ENCODE results near the gene VSTM2L.

The VSTM2L gene

DNA sequence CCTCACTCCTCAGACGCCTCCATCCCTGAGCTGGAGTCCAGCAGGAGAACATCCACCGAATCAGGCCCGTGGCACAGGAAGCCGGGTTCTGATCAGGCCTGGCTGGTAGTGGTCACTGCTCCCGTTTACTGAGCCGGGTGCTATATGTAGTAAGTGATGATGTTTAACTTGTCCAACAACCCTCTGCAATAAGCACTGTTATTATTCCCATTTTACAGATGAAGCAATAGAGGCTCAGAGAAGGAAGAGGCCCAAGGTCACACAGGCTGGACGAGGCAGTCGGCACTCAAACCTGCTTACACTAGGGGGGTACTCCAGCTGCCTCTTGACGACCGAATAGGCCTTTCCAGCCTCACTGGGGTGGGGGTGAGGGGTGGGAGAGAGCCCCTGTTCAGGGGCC lies 14.3 kb upstream of the VSTM2L start:
- Mint-ChIP-seq H3K27ac (no peak overlapping the region), H3K27me3 (no peaks in the 10 kb centered on the region), H3K36me3 (no peaks in the 10 kb centered on the region), H3K9me3 (ENCODE audit: low read depth) (no peaks in the 10 kb centered on the region), H3K4me1 (ENCODE audit: low read depth) (no peaks in the 10 kb centered on the region), H3K4me3 (no peak overlapping the region)

DNA sequence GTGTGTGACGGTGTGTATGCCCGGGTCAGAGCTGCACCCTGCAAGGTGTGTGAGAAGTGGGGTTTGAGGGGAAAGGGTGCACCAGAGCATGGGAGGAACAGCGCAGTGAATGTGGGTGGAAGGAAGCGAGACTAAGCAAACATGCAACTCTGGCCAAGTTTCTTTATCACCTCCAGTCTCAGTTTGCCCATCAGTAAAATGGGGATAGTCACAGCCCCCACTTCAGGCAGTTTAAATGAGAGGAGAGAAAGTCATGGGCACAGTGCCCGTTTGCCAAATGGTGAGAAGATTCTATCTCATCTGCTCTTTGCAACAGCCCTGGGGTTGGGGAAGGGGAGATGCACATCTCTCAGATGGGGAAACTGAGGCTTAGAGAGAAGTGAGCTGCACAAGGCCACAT lies 12.8 kb upstream of the VSTM2L start:
- H3K27ac Mint-ChIP-seq, result no peak overlapping the region

DNA sequence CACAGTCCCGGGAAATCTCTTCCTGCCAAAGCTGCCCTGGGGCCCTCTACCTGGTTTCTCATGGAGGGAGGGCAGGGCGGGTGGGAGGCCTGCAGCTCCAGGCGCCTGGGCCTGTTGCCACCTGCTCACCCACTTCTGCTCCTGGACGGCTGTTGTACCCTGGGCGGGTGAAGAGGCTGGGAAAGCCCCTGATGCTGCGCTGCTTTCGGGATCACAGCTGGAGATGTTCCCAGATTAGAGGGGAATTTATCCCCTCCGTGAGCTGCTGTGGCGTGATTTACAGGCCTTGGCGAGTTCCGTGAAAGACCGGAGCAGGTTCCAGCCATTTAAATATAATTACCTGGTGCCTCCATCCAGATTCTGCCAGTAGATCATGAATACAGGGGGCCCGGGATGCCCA lies 12.3 kb upstream of the VSTM2L start:
- no peaks in the 10 kb centered on the region for H3K9me3 Mint-ChIP-seq (ENCODE audit: low read depth)
- no peaks in the 10 kb centered on the region for H3K36me3 Mint-ChIP-seq
- no peaks in the 10 kb centered on the region for H3K4me1 Mint-ChIP-seq (ENCODE audit: low read depth)

More for the DNA sequence above, 12.8 kb upstream of the VSTM2L start:
- Mint-ChIP-seq H3K27me3 (no peaks in the 10 kb centered on the region), H3K4me3 (no peak overlapping the region), H3K9me3 (ENCODE audit: low read depth) (no peaks in the 10 kb centered on the region), H3K4me1 (ENCODE audit: low read depth) (no peaks in the 10 kb centered on the region), H3K36me3 (no peaks in the 10 kb centered on the region)

DNA sequence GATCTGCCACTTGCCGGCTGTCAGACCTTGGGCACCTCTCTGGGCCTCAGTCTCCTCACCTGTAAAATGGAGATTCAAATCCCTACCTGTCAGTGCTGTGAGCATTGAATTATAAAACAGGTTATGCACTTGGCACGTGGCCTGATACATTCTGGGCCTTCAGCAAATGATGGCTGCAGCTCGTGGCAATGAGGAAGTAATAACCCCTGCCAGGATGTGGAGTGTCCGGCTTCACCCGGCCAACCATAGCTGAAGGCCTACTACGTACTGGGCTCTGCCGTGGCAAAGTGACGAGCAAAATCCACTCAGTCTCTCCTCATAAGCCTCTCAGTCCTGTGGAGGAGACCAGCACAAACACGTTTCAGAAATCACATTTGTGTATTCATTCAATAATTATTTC lies 10.9 kb upstream of the VSTM2L start:
- H3K36me3 Mint-ChIP-seq, result no peaks in the 10 kb centered on the region
- H3K27me3 Mint-ChIP-seq, result no peaks in the 10 kb centered on the region
- H3K9me3 Mint-ChIP-seq (ENCODE audit: low read depth), result no peaks in the 10 kb centered on the region
- no peaks in the 10 kb centered on the region for H3K4me1 Mint-ChIP-seq (ENCODE audit: low read depth)
- no peak overlapping the region for H3K4me3 Mint-ChIP-seq
- no peak overlapping the region for H3K27ac Mint-ChIP-seq

More for the DNA sequence above, 12.3 kb upstream of the VSTM2L start:
- no peak overlapping the region for H3K27ac Mint-ChIP-seq
- H3K4me3 Mint-ChIP-seq, result no peak overlapping the region
- no peaks in the 10 kb centered on the region for H3K27me3 Mint-ChIP-seq

DNA sequence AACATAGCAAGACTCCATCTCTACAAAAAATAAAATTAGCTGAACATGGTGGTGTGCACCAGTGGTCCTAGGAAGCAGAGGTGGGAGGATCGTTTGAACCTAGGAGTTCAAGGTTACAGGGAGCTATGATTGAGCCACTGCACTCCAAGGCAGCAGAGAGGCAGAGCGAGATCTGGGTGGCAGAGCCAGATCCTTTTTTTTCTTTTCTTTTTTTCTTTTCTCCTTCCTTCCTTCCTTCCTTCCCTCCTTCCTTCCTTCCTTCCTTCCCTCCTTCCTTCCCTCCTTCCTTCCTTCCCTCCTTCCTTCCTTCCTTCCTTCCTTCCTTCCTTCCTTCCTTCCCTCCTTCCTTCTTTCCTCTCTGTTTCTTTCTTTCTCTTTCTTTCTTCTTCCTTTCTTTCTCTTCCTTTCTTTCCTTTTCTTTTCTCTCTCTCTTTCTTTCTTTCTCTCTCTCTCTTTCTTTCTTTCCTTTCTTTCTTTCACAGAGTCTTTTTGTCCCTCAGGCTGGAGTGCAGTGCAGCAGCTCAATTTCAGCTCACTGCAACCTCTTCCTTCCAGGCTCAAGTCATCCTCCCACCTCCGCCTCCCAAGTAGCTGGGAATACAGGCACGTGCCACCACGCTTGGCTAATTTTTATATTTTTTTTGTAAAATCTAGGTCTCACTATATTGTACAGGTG lies 9.2 kb upstream of the VSTM2L start:
- H3K4me1 Mint-ChIP-seq (ENCODE audit: low read depth), result no peaks in the 10 kb centered on the region
- H3K27me3 Mint-ChIP-seq, result no peaks in the 10 kb centered on the region
- no peaks in the 10 kb centered on the region for H3K36me3 Mint-ChIP-seq
- H3K4me3 Mint-ChIP-seq, result no peak overlapping the region
- H3K27ac Mint-ChIP-seq, result no peak overlapping the region
- no peaks in the 10 kb centered on the region for H3K9me3 Mint-ChIP-seq (ENCODE audit: low read depth)

DNA sequence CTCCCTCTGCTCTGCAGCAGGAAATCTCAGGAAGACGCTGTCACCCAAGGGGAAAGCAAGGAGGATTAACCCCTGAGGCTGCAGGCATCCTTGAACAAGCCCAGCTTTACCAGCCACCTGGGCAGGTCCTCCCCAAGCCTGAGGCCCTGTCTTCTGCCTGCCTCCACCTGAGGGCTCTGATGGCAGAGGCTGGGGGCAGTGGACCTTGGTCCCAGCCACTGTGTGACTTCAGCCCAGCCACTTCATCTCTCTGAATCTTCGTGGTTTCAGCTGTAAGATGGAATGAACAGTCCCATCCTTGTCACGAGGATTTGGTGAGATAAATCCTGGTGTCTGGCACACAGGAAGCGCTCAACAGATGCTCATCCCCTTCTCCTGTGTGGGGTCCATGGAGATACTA lies 8.5 kb upstream of the VSTM2L start:
- Mint-ChIP-seq H3K27me3 (peaks cover 3% of the 10 kb centered on the region), H3K9me3 (ENCODE audit: low read depth) (no peaks in the 10 kb centered on the region), H3K36me3 (no peaks in the 10 kb centered on the region), H3K4me3 (no peak overlapping the region), H3K4me1 (ENCODE audit: low read depth) (no peaks in the 10 kb centered on the region), H3K27ac (no peak overlapping the region)

DNA sequence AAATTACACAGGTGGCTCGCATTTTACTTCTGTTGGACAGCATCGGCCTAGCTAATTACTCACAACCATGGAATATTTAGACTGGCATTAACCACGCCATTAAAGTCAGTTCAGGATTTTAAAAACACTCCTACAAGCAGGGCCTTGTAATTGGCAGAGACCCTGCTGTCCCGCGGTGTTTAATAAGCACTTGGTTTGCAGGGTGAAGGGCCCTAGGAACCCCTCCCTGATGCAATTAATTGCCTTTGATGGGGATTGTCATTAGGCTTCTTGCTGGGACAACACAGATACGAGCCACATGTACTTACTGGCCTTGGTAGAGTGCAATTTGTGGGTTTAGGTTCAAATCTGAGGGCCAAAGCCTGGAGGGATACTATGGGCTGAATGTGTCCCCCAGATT lies 7.8 kb upstream of the VSTM2L start:
- no peak overlapping the region for H3K27ac Mint-ChIP-seq
- no peak overlapping the region for H3K4me3 Mint-ChIP-seq
- H3K36me3 Mint-ChIP-seq, result no peaks in the 10 kb centered on the region
- peaks cover 5% of the 10 kb centered on the region for H3K27me3 Mint-ChIP-seq
- H3K9me3 Mint-ChIP-seq (ENCODE audit: low read depth), result no peaks in the 10 kb centered on the region
- H3K4me1 Mint-ChIP-seq (ENCODE audit: low read depth), result no peaks in the 10 kb centered on the region

DNA sequence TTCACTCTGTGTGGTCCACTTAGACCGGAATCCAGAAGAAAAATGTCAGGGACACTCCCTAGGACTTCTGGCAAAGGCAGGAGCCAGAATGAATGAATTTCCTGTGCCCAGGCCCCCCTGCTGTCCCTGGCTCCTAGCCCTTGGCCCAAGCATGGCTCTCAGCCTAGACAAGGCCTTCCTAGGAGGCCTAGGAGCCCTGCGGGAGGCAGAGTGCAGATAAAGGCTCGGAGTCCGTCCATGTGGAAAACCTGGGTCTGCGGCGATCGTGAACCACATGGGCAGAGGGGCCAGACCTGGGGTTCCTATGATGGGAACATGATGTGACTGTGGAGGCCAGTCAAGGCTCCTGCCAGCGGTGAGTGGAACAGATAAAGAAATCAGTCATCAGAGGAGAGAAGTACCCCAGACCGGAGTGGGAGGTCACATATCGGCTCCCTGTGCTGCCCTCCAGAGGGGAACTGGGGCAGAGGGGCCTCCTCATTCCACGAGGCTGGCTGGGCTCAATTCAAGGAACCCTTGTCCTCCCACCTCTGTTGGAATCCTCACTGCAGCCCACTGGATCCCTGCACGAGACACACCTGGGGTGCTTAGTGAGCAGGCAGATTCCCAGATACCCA lies 5.9 kb upstream of the VSTM2L start:
- Mint-ChIP-seq H3K4me3 (no peak overlapping the region), H3K36me3 (no peaks in the 10 kb centered on the region), H3K4me1 (ENCODE audit: low read depth) (peaks cover 4% of the 10 kb centered on the region)

DNA sequence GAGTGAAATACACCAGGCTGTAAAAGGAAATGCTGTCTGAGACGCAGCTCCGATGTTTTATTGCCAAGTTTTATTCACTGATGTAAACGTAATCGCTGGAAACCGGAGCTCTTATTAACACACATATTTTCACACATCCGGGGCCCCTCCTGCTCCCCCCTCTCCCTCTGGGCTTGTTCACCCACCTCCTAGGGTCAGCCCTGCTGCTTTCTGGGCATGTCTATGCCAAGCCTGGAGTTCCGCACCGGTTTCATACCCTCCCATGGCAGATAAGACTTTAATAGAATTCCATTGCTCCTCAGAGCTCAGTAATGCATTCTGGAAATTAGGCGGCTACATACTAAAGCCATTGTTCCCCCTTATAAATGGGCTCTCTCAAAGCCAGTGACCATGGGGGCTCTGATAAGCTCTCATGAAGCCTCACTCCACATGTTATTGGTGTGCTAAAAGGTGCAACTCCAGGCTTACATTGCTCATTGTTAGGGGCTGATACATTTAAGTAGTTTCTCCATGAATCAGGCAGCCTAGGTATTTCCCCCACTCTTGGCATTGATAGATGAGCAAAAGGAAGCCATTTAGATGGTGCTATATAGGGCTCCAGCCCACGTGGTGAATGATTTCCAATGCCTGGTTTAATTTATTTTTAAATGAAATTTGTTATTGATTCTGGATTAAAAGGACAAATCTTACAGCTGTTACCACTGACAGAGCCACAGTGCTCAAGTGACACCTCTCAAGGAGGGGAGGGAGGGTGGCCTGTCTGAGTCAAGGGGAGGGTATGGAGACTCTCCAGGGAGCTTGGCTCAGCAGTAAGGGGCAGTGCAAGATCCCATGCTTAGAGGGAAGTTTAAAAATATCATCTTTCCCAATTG lies 4.5 kb upstream of the VSTM2L start:
- Mint-ChIP-seq H3K4me3 (no peak overlapping the region), H3K4me1 (ENCODE audit: low read depth) (peaks cover 8% of the 10 kb centered on the region), H3K27ac (no peak overlapping the region), H3K27me3 (peaks cover 16% of the 10 kb centered on the region), H3K9me3 (ENCODE audit: low read depth) (no peaks in the 10 kb centered on the region), H3K36me3 (no peaks in the 10 kb centered on the region)

More for the DNA sequence above, 5.9 kb upstream of the VSTM2L start:
- H3K27me3 Mint-ChIP-seq, result peaks cover 12% of the 10 kb centered on the region
- H3K27ac Mint-ChIP-seq, result no peak overlapping the region
- H3K9me3 Mint-ChIP-seq (ENCODE audit: low read depth), result no peaks in the 10 kb centered on the region

DNA sequence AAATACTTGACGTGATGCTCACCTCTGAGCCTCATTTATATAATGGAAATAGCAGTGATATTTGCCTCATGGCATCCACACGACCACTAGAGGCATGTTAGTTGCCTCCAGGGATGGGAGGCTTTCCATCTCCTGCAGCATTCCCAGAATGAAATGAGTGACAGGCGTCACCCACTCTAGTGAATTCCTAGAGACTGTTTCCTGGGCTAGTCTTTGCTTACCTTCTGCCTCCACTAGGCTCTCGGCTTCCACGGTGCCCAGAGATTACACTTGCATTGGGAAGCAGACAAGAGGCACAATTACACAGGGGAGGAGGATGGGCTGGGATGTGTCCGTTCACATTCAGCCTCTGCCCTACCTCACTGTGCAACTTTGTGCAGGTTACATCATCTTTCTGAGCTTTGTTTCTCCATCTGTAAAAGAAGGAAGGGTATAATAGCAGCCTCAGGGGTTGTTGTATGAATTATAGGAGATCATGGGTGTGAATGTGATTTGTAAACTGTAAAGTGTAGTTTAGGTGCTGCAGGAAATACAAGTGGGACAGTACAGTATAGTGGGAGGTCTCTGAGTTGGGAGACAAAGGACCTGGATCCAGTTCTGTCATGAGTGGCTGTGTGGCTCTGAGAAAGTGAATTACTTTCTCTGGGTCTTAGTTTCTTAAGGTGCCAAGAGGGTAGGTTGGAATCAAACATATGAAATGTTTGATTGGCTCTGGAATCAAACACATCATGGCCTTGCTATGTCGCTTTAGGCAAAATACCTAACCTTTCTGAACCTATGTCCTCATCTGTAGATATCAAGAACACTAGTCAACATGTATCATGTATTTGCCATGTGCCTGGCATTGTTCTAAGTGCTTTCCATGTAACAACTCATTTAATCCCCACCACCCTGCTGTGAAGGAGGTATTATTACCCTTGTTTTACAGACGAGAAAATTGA lies 3.6 kb upstream of the VSTM2L start:
- no peak overlapping the region for H3K27ac Mint-ChIP-seq
- H3K4me1 Mint-ChIP-seq (ENCODE audit: low read depth), result peaks cover 12% of the 10 kb centered on the region
- H3K9me3 Mint-ChIP-seq (ENCODE audit: low read depth), result no peaks in the 10 kb centered on the region
- H3K36me3 Mint-ChIP-seq, result peaks cover 4% of the 10 kb centered on the region
- peaks cover 22% of the 10 kb centered on the region for H3K27me3 Mint-ChIP-seq
- H3K4me3 Mint-ChIP-seq, result no peak overlapping the region

DNA sequence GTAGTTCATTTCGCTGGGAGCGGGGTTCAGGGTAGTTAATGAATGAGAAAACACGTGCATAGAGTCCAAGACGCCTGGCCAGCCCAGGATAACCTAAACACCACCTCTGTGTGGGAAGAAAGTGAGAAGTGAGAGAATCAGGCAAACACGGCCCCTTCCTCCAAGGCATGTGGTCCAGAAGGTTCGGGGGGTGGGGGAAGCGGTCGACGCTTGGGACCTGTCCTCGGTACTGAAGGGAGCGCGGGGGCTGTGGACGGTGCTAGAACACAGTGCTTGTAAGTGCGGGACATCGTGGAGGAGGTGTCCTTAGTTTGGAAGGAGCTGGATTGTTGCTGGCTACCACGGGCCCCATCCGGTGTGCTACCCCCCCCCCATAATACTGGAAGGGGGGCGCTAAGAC lies 1.7 kb upstream of the VSTM2L start:
- Mint-ChIP-seq H3K9me3 (ENCODE audit: low read depth) (no peaks in the 10 kb centered on the region), H3K27me3 (peaks cover 31% of the 10 kb centered on the region), H3K4me3 (peak overlapping the region; percentile 17), H3K36me3 (peaks cover 4% of the 10 kb centered on the region), H3K27ac (no peak overlapping the region), H3K4me1 (ENCODE audit: low read depth) (peaks cover 12% of the 10 kb centered on the region)

DNA sequence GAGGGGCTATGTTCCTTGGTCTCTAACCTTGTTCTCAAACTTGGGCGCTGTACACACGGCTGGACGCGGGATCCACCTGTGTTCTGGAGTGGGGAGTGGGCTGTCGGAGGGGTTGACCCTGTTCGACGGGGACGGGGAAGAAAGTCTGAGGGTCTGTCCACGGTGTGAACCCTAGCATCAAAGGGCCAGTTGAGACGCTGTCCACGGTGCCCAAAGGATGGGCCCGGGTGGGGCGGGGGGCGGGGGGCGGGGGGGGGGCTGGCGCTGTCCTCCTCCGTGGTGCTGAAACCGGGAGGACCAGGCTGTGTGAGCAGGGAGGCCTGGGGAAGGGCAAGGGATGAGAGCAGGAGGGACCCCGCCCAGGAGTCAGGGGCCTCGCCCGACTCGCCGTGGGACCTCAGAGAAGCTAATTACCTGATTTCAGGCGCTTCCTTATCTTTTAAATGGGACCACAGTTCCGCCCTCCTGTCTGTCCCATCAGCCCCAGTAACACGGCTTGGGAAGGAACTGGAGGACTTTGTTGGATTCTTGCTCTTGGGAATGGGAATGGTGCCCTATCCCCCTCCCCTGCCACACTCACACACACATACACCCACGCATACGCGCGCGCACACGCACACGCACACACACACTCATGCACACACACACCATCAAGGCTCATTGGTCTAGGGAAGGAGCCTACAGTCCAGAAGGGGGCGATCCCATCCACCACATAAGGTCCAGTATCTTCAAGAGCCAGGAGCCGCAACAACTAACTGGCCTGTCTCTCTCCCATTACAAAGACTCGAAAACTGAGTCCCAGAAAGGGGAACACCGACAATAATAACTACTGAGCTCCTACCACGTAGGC lies 1.0 kb upstream of the VSTM2L start:
- Mint-ChIP-seq H3K4me1 (ENCODE audit: low read depth) (peaks cover 12% of the 10 kb centered on the region), H3K4me3 (peak overlapping the region; percentile 63), H3K9me3 (ENCODE audit: low read depth) (no peaks in the 10 kb centered on the region), H3K36me3 (peaks cover 4% of the 10 kb centered on the region), H3K27ac (no peak overlapping the region), H3K27me3 (peaks cover 32% of the 10 kb centered on the region)

DNA sequence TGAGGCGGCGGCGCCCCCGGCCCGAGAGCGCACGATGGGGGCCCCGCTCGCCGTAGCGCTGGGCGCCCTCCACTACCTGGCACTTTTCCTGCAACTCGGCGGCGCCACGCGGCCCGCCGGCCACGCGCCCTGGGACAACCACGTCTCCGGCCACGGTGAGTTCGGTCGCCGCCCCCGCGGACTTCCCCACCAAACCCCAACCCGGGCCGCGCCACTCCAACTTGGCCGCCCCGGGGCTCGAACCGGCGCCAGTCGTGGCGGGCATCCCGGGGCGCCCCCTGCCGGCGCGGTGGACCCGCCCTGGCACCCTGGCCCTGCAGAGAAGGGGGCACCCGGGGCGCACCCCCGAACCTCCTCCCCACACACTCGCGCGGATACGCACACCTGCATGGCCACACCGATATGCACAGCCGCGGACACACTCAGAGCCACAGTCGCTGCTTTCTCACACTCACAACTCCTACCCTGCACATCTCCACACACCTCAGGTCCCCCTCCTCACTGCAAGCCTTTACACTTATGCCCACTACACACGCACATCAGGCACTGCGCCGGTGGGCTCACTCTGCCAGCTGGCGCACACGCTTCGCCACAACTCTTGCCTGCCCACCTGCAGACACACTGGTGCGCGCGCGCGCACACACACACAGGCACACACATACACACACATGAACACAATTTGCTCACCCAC lies 535 bp downstream of the VSTM2L start:
- Mint-ChIP-seq H3K27ac (no peak overlapping the region), H3K36me3 (peaks cover 4% of the 10 kb centered on the region), H3K4me1 (ENCODE audit: low read depth) (peaks cover 12% of the 10 kb centered on the region), H3K4me3 (peak overlapping the region; percentile 84), H3K27me3 (peaks cover 34% of the 10 kb centered on the region), H3K9me3 (ENCODE audit: low read depth) (no peaks in the 10 kb centered on the region)
